Measurements from ENCODE around the gene MYT1. TPM values are rescaled to one million over a fixed set of nuclear protein-coding genes. Genes with fewer than 3 reads are reported as not detected.

The MYT1 gene
- total RNA-seq, 3 donors from 2014 or later, result not detected

GRCh38 chr20:64211874-64212658, 47.8 kb downstream of the MYT1 start:
- no peak for DNase-seq
- no peak for ATAC-seq
- Mint-ChIP-seq H3K36me3 (ENCODE audit: insufficient read depth) (no peaks in the 10 kb centered on the region), H3K4me3 (no peak overlapping the region), H3K4me1 (ENCODE audit: low read depth) (peaks cover 13% of the 10 kb centered on the region), H3K9me3 (no peaks in the 10 kb centered on the region), H3K27me3 (ENCODE audit: low read depth) (peaks cover 6% of the 10 kb centered on the region)

- H3K4me3 Mint-ChIP-seq, result no peak overlapping the region
- DNase-seq (no peak), ATAC-seq (no peak)
- no peaks in the 10 kb centered on the region for H3K9me3 Mint-ChIP-seq
- H3K36me3 Mint-ChIP-seq (ENCODE audit: insufficient read depth), result no peaks in the 10 kb centered on the region
- H3K27me3 Mint-ChIP-seq (ENCODE audit: low read depth), result peaks cover 6% of the 10 kb centered on the region
- H3K4me1 Mint-ChIP-seq (ENCODE audit: low read depth), result peaks cover 13% of the 10 kb centered on the region
Observed at GRCh38 chr20:64212755-64213154, 48.5 kb downstream of the MYT1 start.

- Mint-ChIP-seq H3K4me3 (no peak overlapping the region), H3K4me1 (ENCODE audit: low read depth) (peaks cover 13% of the 10 kb centered on the region)
- ATAC-seq, result no peak
Observed at GRCh38 chr20:64214113-64214512, 49.9 kb downstream of the MYT1 start.

GRCh38 chr20:64214952-64215351, 50.7 kb downstream of the MYT1 start:
- Mint-ChIP-seq H3K4me1 (ENCODE audit: low read depth) (peaks cover 13% of the 10 kb centered on the region), H3K27me3 (ENCODE audit: low read depth) (peaks cover 2% of the 10 kb centered on the region), H3K4me3 (no peak overlapping the region), H3K9me3 (no peaks in the 10 kb centered on the region), H3K36me3 (ENCODE audit: insufficient read depth) (no peaks in the 10 kb centered on the region)
- ATAC-seq (no peak), DNase-seq (no peak)

More at GRCh38 chr20:64214113-64214512, 49.9 kb downstream of the MYT1 start:
- Mint-ChIP-seq H3K9me3 (no peaks in the 10 kb centered on the region), H3K36me3 (ENCODE audit: insufficient read depth) (no peaks in the 10 kb centered on the region), H3K27me3 (ENCODE audit: low read depth) (peaks cover 3% of the 10 kb centered on the region)
- DNase-seq, result no peak

- no peak for DNase-seq
- ATAC-seq, result no peak
- Mint-ChIP-seq H3K27me3 (ENCODE audit: low read depth) (peaks cover 2% of the 10 kb centered on the region), H3K4me3 (no peak overlapping the region), H3K36me3 (ENCODE audit: insufficient read depth) (no peaks in the 10 kb centered on the region), H3K4me1 (ENCODE audit: low read depth) (peaks cover 13% of the 10 kb centered on the region), H3K9me3 (no peaks in the 10 kb centered on the region)
Observed at GRCh38 chr20:64216036-64216435, 51.8 kb downstream of the MYT1 start.

GRCh38 chr20:64216910-64217309, 52.7 kb downstream of the MYT1 start:
- H3K27me3 Mint-ChIP-seq (ENCODE audit: low read depth), result no peaks in the 10 kb centered on the region
- DNase-seq (no peak), ATAC-seq (no peak)
- peaks cover 13% of the 10 kb centered on the region for H3K4me1 Mint-ChIP-seq (ENCODE audit: low read depth)
- no peak overlapping the region for H3K4me3 Mint-ChIP-seq
- no peaks in the 10 kb centered on the region for H3K36me3 Mint-ChIP-seq (ENCODE audit: insufficient read depth)
- H3K9me3 Mint-ChIP-seq, result no peaks in the 10 kb centered on the region

- Mint-ChIP-seq H3K4me1 (ENCODE audit: low read depth) (peaks cover 13% of the 10 kb centered on the region), H3K27me3 (ENCODE audit: low read depth) (no peaks in the 10 kb centered on the region), H3K9me3 (no peaks in the 10 kb centered on the region), H3K36me3 (ENCODE audit: insufficient read depth) (no peaks in the 10 kb centered on the region), H3K4me3 (no peak overlapping the region)
- DNase-seq (no peak), ATAC-seq (no peak)
Observed at GRCh38 chr20:64217539-64218221, 53.4 kb downstream of the MYT1 start.

GRCh38 chr20:64219202-64219601, 55.0 kb downstream of the MYT1 start:
- ATAC-seq (no peak), DNase-seq (no peak)
- no peaks in the 10 kb centered on the region for H3K9me3 Mint-ChIP-seq
- H3K27me3 Mint-ChIP-seq (ENCODE audit: low read depth), result no peaks in the 10 kb centered on the region
- H3K4me1 Mint-ChIP-seq (ENCODE audit: low read depth), result peaks cover 15% of the 10 kb centered on the region
- H3K36me3 Mint-ChIP-seq (ENCODE audit: insufficient read depth), result no peaks in the 10 kb centered on the region
- H3K4me3 Mint-ChIP-seq, result no peak overlapping the region

- H3K27me3 Mint-ChIP-seq (ENCODE audit: low read depth), result no peaks in the 10 kb centered on the region
- ATAC-seq (no peak), DNase-seq (no peak)
- H3K9me3 Mint-ChIP-seq, result no peaks in the 10 kb centered on the region
- H3K36me3 Mint-ChIP-seq (ENCODE audit: insufficient read depth), result no peaks in the 10 kb centered on the region
- peaks cover 13% of the 10 kb centered on the region for H3K4me1 Mint-ChIP-seq (ENCODE audit: low read depth)
- H3K4me3 Mint-ChIP-seq, result no peak overlapping the region
Observed at GRCh38 chr20:64219730-64220129, 55.5 kb downstream of the MYT1 start.

GRCh38 chr20:64220420-64220819, 56.2 kb downstream of the MYT1 start:
- Mint-ChIP-seq H3K4me3 (no peak overlapping the region), H3K36me3 (ENCODE audit: insufficient read depth) (no peaks in the 10 kb centered on the region), H3K27me3 (ENCODE audit: low read depth) (no peaks in the 10 kb centered on the region), H3K4me1 (ENCODE audit: low read depth) (peaks cover 11% of the 10 kb centered on the region), H3K9me3 (no peaks in the 10 kb centered on the region)
- no peak for ATAC-seq
- DNase-seq, result no peak

GRCh38 chr20:64220891-64221527, 56.8 kb downstream of the MYT1 start:
- no peak for DNase-seq
- no peak for ATAC-seq
- Mint-ChIP-seq H3K27me3 (ENCODE audit: low read depth) (peaks cover 1% of the 10 kb centered on the region), H3K9me3 (no peaks in the 10 kb centered on the region), H3K4me1 (ENCODE audit: low read depth) (peaks cover 11% of the 10 kb centered on the region), H3K4me3 (no peak overlapping the region), H3K36me3 (ENCODE audit: insufficient read depth) (no peaks in the 10 kb centered on the region)

GRCh38 chr20:64222291-64222735, 58.1 kb downstream of the MYT1 start:
- DNase-seq, result no peak
- peaks cover 1% of the 10 kb centered on the region for H3K27me3 Mint-ChIP-seq (ENCODE audit: low read depth)
- no peaks in the 10 kb centered on the region for H3K9me3 Mint-ChIP-seq
- no peak overlapping the region for H3K4me3 Mint-ChIP-seq
- no peak for ATAC-seq
- peaks cover 23% of the 10 kb centered on the region for H3K4me1 Mint-ChIP-seq (ENCODE audit: low read depth)
- no peaks in the 10 kb centered on the region for H3K36me3 Mint-ChIP-seq (ENCODE audit: insufficient read depth)

- DNase-seq, result no peak
- H3K27me3 Mint-ChIP-seq (ENCODE audit: low read depth), result peaks cover 1% of the 10 kb centered on the region
- peaks cover 28% of the 10 kb centered on the region for H3K4me1 Mint-ChIP-seq (ENCODE audit: low read depth)
Observed at GRCh38 chr20:64222851-64223525, 58.7 kb downstream of the MYT1 start.

GRCh38 chr20:64223526-64224067, 59.3 kb downstream of the MYT1 start:
- Mint-ChIP-seq H3K36me3 (ENCODE audit: insufficient read depth) (no peaks in the 10 kb centered on the region), H3K9me3 (no peaks in the 10 kb centered on the region), H3K4me1 (ENCODE audit: low read depth) (peaks cover 32% of the 10 kb centered on the region), H3K27me3 (ENCODE audit: low read depth) (peaks cover 1% of the 10 kb centered on the region), H3K4me3 (no peak overlapping the region)
- DNase-seq (no peak), ATAC-seq (no peak)

More at GRCh38 chr20:64222851-64223525, 58.7 kb downstream of the MYT1 start:
- Mint-ChIP-seq H3K9me3 (no peaks in the 10 kb centered on the region), H3K4me3 (no peak overlapping the region), H3K36me3 (ENCODE audit: insufficient read depth) (no peaks in the 10 kb centered on the region)
- no peak for ATAC-seq

All from activated T-cell treated with anti-CD3 and anti-CD28 coated beads, Interleukin-2, amount 50 U/mL, for 4 hours (primary cell).